ENCODE measurements around the gene TM4SF20.

The TM4SF20 gene

GRCh38 chr2:227363756-227364155 lies 15.3 kb downstream of the TM4SF20 start:
- H3K4me1 ChIP-seq (ENCODE audit: insufficient read depth, low read length), result peaks cover 10% of the 10 kb centered on the region
- H3K36me3 ChIP-seq (ENCODE audit: insufficient read depth, low read length), result peaks cover 11% of the 10 kb centered on the region
- no peaks in the 10 kb centered on the region for H3K27me3 ChIP-seq (ENCODE audit: control insufficient read depth in 1 of 2, insufficient read depth in 2 of 2, low read length in 2 of 2)
- H3K4me3 ChIP-seq (ENCODE audit: low read depth in 1 of 2, low read length in 2 of 2), result no peak overlapping the region
- H3K9me3 ChIP-seq (ENCODE audit: low read length), result no peaks in the 10 kb centered on the region
- H3K9ac ChIP-seq (ENCODE audit: low read length), result no peak overlapping the region
- no peak overlapping the region for H3K27ac ChIP-seq (ENCODE audit: low read depth, low read length)

- Histone ChIP-seq H3K9ac (ENCODE audit: low read length) (no peak overlapping the region), H3K36me3 (ENCODE audit: insufficient read depth, low read length) (peaks cover 34% of the 10 kb centered on the region), H3K27ac (ENCODE audit: low read depth, low read length) (no peak overlapping the region), H3K9me3 (ENCODE audit: low read length) (no peaks in the 10 kb centered on the region), H3K27me3 (ENCODE audit: control insufficient read depth in 1 of 2, insufficient read depth in 2 of 2, low read length in 2 of 2) (no peaks in the 10 kb centered on the region), H3K4me1 (ENCODE audit: insufficient read depth, low read length) (no peaks in the 10 kb centered on the region), H3K4me3 (ENCODE audit: low read depth in 1 of 2, low read length in 2 of 2) (no peak overlapping the region)
Measured at GRCh38 chr2:227360351-227360750, 18.8 kb downstream of the TM4SF20 start.

DNA sequence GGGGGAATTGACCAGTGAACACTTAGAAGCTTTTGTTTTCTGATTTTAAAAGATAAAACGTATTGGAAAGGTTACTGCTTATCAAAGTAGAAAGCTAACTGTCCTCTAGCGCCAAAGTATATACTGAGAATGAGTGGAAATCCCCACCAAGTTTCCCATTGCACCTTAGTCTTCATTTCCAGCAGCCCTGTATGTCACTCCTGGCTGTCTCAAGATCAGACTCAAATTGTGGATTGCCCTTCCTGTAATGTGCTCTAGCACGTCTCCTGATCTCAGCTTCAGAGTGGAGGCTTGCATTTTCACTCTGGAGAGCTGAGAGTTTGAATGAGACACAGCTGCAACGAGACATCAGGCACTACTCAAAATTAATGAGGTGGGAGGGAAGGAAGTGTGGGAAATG lies 27.5 kb downstream of the TM4SF20 start:
- Histone ChIP-seq H3K27me3 (ENCODE audit: control insufficient read depth in 1 of 2, insufficient read depth in 2 of 2, low read length in 2 of 2) (no peaks in the 10 kb centered on the region), H3K36me3 (ENCODE audit: insufficient read depth, low read length) (peaks cover 16% of the 10 kb centered on the region), H3K27ac (ENCODE audit: low read depth, low read length) (no peak overlapping the region), H3K9me3 (ENCODE audit: low read length) (no peaks in the 10 kb centered on the region), H3K9ac (ENCODE audit: low read length) (no peak overlapping the region), H3K4me1 (ENCODE audit: insufficient read depth, low read length) (no peaks in the 10 kb centered on the region), H3K4me3 (ENCODE audit: low read depth in 1 of 2, low read length in 2 of 2) (no peak overlapping the region)

DNA sequence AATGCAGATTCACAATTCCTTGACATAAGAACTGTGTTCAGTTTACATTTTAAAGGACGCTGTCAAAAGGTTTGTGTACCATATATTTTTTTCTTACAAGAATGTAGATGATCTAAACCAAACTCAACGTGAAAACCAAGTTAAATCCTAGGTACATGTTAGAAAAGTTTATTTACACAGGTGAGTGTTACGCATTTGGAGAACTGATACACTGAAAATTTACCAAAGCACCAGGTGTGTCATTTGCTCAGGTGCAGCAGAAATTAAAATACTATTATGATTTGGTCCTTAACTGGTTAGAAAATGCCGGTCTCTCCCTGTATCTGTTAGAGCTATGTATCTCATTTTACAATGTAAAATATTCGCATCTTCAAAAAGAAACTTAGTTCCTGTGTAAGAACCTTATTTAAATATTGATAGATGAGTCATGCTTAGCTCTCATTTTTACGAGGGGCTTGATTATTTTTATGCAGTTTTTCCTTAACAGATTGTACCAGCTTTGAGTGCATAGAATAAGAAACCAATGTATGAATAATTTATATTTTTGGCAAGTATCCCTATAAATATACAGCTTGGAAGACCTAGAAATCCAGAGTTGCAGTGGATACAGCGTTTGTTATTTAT lies 29.0 kb downstream of the TM4SF20 start:
- peaks cover 11% of the 10 kb centered on the region for H3K36me3 ChIP-seq (ENCODE audit: insufficient read depth, low read length)
- H3K4me3 ChIP-seq (ENCODE audit: low read depth in 1 of 2, low read length in 2 of 2), result no peak overlapping the region
- no peaks in the 10 kb centered on the region for H3K27me3 ChIP-seq (ENCODE audit: control insufficient read depth in 1 of 2, insufficient read depth in 2 of 2, low read length in 2 of 2)
- no peak overlapping the region for H3K27ac ChIP-seq (ENCODE audit: low read depth, low read length)
- H3K9me3 ChIP-seq (ENCODE audit: low read length), result no peaks in the 10 kb centered on the region
- H3K9ac ChIP-seq (ENCODE audit: low read length), result no peak overlapping the region
- no peaks in the 10 kb centered on the region for H3K4me1 ChIP-seq (ENCODE audit: insufficient read depth, low read length)

- Histone ChIP-seq H3K9ac (ENCODE audit: low read length) (no peak overlapping the region), H3K4me1 (ENCODE audit: insufficient read depth, low read length) (no peaks in the 10 kb centered on the region), H3K36me3 (ENCODE audit: insufficient read depth, low read length) (peaks cover 11% of the 10 kb centered on the region), H3K27ac (ENCODE audit: low read depth, low read length) (no peak overlapping the region), H3K27me3 (ENCODE audit: control insufficient read depth in 1 of 2, insufficient read depth in 2 of 2, low read length in 2 of 2) (no peaks in the 10 kb centered on the region), H3K4me3 (ENCODE audit: low read depth in 1 of 2, low read length in 2 of 2) (no peak overlapping the region), H3K9me3 (ENCODE audit: low read length) (no peaks in the 10 kb centered on the region)
Measured at GRCh38 chr2:227348324-227348723, 30.8 kb downstream of the TM4SF20 start.

- Histone ChIP-seq H3K4me1 (ENCODE audit: insufficient read depth, low read length) (no peaks in the 10 kb centered on the region), H3K9ac (ENCODE audit: low read length) (no peak overlapping the region), H3K27ac (ENCODE audit: low read depth, low read length) (no peak overlapping the region), H3K4me3 (ENCODE audit: low read depth in 1 of 2, low read length in 2 of 2) (no peak overlapping the region), H3K36me3 (ENCODE audit: insufficient read depth, low read length) (peaks cover 16% of the 10 kb centered on the region), H3K27me3 (ENCODE audit: control insufficient read depth in 1 of 2, insufficient read depth in 2 of 2, low read length in 2 of 2) (no peaks in the 10 kb centered on the region), H3K9me3 (ENCODE audit: low read length) (no peaks in the 10 kb centered on the region)
Measured at GRCh38 chr2:227347117-227347516, 32.0 kb downstream of the TM4SF20 start.

- H3K9ac ChIP-seq (ENCODE audit: low read length), result no peak overlapping the region
- peaks cover 24% of the 10 kb centered on the region for H3K36me3 ChIP-seq (ENCODE audit: insufficient read depth, low read length)
- no peaks in the 10 kb centered on the region for H3K4me1 ChIP-seq (ENCODE audit: insufficient read depth, low read length)
- no peak overlapping the region for H3K4me3 ChIP-seq (ENCODE audit: low read depth in 1 of 2, low read length in 2 of 2)
- no peaks in the 10 kb centered on the region for H3K9me3 ChIP-seq (ENCODE audit: low read length)
- H3K27ac ChIP-seq (ENCODE audit: low read depth, low read length), result no peak overlapping the region
- H3K27me3 ChIP-seq (ENCODE audit: control insufficient read depth in 1 of 2, insufficient read depth in 2 of 2, low read length in 2 of 2), result no peaks in the 10 kb centered on the region
Measured at GRCh38 chr2:227344231-227344630, 34.9 kb downstream of the TM4SF20 start.

GRCh38 chr2:227341553-227341952 lies 37.6 kb downstream of the TM4SF20 start:
- H3K36me3 ChIP-seq (ENCODE audit: insufficient read depth, low read length), result peaks cover 18% of the 10 kb centered on the region
- H3K4me1 ChIP-seq (ENCODE audit: insufficient read depth, low read length), result no peaks in the 10 kb centered on the region
- no peak overlapping the region for H3K4me3 ChIP-seq (ENCODE audit: low read depth in 1 of 2, low read length in 2 of 2)
- no peaks in the 10 kb centered on the region for H3K27me3 ChIP-seq (ENCODE audit: control insufficient read depth in 1 of 2, insufficient read depth in 2 of 2, low read length in 2 of 2)
- no peak overlapping the region for H3K27ac ChIP-seq (ENCODE audit: low read depth, low read length)
- H3K9me3 ChIP-seq (ENCODE audit: low read length), result no peaks in the 10 kb centered on the region
- H3K9ac ChIP-seq (ENCODE audit: low read length), result no peak overlapping the region

- H3K4me1 ChIP-seq (ENCODE audit: insufficient read depth, low read length), result no peaks in the 10 kb centered on the region
- no peak overlapping the region for H3K27ac ChIP-seq (ENCODE audit: low read depth, low read length)
- no peak overlapping the region for H3K4me3 ChIP-seq (ENCODE audit: low read depth in 1 of 2, low read length in 2 of 2)
- H3K27me3 ChIP-seq (ENCODE audit: control insufficient read depth in 1 of 2, insufficient read depth in 2 of 2, low read length in 2 of 2), result no peaks in the 10 kb centered on the region
- H3K9me3 ChIP-seq (ENCODE audit: low read length), result no peaks in the 10 kb centered on the region
- no peak overlapping the region for H3K9ac ChIP-seq (ENCODE audit: low read length)
- H3K36me3 ChIP-seq (ENCODE audit: insufficient read depth, low read length), result peaks cover 27% of the 10 kb centered on the region
Measured at GRCh38 chr2:227340106-227340505, 39.0 kb downstream of the TM4SF20 start.

GRCh38 chr2:227339098-227339599 lies 40.0 kb downstream of the TM4SF20 start:
- Histone ChIP-seq H3K27me3 (ENCODE audit: control insufficient read depth in 1 of 2, insufficient read depth in 2 of 2, low read length in 2 of 2) (no peaks in the 10 kb centered on the region), H3K36me3 (ENCODE audit: insufficient read depth, low read length) (peaks cover 37% of the 10 kb centered on the region), H3K4me1 (ENCODE audit: insufficient read depth, low read length) (no peaks in the 10 kb centered on the region), H3K27ac (ENCODE audit: low read depth, low read length) (no peak overlapping the region), H3K9me3 (ENCODE audit: low read length) (no peaks in the 10 kb centered on the region), H3K9ac (ENCODE audit: low read length) (no peak overlapping the region), H3K4me3 (ENCODE audit: low read depth in 1 of 2, low read length in 2 of 2) (no peak overlapping the region)

DNA sequence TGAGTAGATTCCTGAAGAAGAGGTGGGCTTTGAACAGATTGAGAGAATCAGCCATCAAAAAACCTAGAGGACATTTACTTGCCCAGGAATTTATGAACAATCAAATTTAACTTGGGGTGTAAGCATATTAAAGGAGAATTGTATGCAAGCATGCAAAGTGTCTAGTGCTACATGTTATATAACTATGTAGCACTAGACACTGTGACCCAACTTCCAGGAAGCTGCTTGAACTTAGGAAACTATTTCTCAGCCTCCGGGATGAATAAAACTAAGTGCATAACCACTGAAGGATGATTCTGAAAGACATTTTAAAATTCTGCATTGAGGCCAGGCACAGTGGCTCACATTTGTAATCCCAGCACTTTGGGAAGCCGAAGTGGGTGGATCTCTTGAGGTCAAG lies 41.7 kb downstream of the TM4SF20 start:
- Histone ChIP-seq H3K4me1 (ENCODE audit: insufficient read depth, low read length) (no peaks in the 10 kb centered on the region), H3K27ac (ENCODE audit: low read depth, low read length) (no peak overlapping the region), H3K9me3 (ENCODE audit: low read length) (no peaks in the 10 kb centered on the region), H3K36me3 (ENCODE audit: insufficient read depth, low read length) (peaks cover 38% of the 10 kb centered on the region), H3K4me3 (ENCODE audit: low read depth in 1 of 2, low read length in 2 of 2) (no peak overlapping the region), H3K9ac (ENCODE audit: low read length) (no peak overlapping the region), H3K27me3 (ENCODE audit: control insufficient read depth in 1 of 2, insufficient read depth in 2 of 2, low read length in 2 of 2) (no peaks in the 10 kb centered on the region)

DNA sequence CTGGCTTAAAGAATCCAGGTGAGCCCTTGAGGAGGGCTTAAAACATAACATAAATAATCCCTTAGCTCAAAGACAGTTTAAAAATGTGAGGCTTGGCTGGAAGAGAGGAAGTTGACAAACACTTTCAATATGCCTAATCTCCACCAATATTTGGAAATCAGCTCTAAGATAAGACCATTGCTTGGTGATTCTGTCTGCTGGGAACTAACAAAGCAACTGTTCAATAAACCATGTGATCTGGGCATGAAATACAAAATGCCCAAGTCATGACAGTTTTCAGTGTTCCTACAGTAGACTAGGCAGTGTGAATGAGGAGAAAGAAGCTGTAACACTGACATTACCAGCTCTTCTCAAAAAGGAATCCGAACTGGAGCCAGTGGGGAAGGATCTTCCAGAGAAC lies 43.4 kb downstream of the TM4SF20 start:
- H3K27ac ChIP-seq (ENCODE audit: low read depth, low read length), result no peak overlapping the region
- no peaks in the 10 kb centered on the region for H3K9me3 ChIP-seq (ENCODE audit: low read length)
- H3K4me3 ChIP-seq (ENCODE audit: low read depth in 1 of 2, low read length in 2 of 2), result no peak overlapping the region
- H3K9ac ChIP-seq (ENCODE audit: low read length), result no peak overlapping the region
- H3K36me3 ChIP-seq (ENCODE audit: insufficient read depth, low read length), result peaks cover 30% of the 10 kb centered on the region
- H3K4me1 ChIP-seq (ENCODE audit: insufficient read depth, low read length), result no peaks in the 10 kb centered on the region
- no peaks in the 10 kb centered on the region for H3K27me3 ChIP-seq (ENCODE audit: control insufficient read depth in 1 of 2, insufficient read depth in 2 of 2, low read length in 2 of 2)

Data from muscle layer of colon (tissue), 2 donors.